Retinal pigment epithelial cell (primary cell): ENCODE measurements around the gene ARHGEF11.

Experiments used
- DNase-seq: peaks from one replicate; pipeline ENCODE4 v3.0.0-alpha.2; 2010; ENCODE audit warnings: low read depth
- H3K4me3 ChIP-seq: 2 replicates; pipeline ENCODE4 v1.5.1; 2011; ENCODE audit warnings: mild to moderate bottlenecking, low read length, control low read depth, moderate library complexity
- CTCF ChIP-seq: conservative IDR thresholded peaks from 2 replicates; pipeline ENCODE4 v1.5.1; 2011; ENCODE audit warnings: low read depth, low read length, control low read depth, inconsistent platforms

Gene ARHGEF11

DNA sequence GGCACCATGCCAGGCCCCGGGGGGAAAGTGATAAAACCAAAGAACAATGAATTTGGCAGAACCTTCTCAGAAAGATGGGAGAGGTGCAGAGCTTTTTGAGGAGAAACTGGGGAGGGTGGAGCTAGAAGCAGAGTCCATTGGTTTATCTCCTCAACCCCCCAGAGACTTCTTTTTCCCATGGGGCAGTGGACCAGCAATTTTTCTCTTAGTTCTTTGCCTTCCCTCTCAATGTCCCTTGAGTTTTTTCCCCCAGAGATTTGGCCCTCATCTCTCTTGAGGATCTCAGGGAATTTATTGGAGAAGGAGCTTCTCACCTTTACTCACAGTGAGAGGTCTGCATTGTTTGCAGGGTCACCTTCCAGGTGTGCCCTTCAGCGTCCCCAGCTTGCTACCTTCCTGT lies 5.3 kb upstream of the ARHGEF11 start:
- no peak for DNase-seq
- TF ChIP-seq CTCF, result no peak
- H3K4me3 ChIP-seq, result no peak overlapping the region

- TF ChIP-seq CTCF, result no peak
- no peak overlapping the region for H3K4me3 ChIP-seq
- no peak for DNase-seq
These were observed 1.5 kb upstream of the ARHGEF11 start for GRCh38 chr1:157047062-157047410.

DNA sequence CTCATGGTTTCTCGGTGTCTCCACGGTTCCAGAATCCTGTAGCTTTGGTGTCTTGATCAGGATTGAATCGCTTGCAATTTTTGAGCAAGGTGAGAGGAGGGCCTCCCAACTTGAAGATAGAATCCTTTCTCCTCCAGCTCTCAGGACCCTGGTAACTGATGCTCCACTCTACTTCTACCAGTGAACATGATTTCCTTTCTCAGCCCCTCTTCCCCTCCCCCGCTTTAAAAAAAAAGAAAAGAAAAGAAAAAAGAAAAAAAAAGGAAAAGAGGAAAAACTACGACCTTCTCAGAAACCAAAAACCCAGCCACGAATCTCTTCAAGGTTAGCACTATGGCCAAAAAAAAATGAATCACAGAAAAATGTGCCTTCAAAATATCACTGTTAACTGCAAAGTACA lies 1.2 kb downstream of the ARHGEF11 start:
- TF ChIP-seq CTCF, result no peak
- no peak for DNase-seq
- H3K4me3 ChIP-seq, result peak overlapping the region; percentile 86

GRCh38 chr1:157043685-157044084 lies 1.9 kb downstream of the ARHGEF11 start:
- no peak for DNase-seq
- TF ChIP-seq CTCF, result no peak
- H3K4me3 ChIP-seq, result peak overlapping the region; percentile 86

- peak overlapping the region; percentile 86 for H3K4me3 ChIP-seq
- TF ChIP-seq CTCF, result no peak
These were observed 2.7 kb downstream of the ARHGEF11 start for GRCh38 chr1:157042846-157043245.

GRCh38 chr1:157040802-157041201 lies 4.7 kb downstream of the ARHGEF11 start:
- DNase-seq, result peak; percentile 72
- TF ChIP-seq CTCF, result no peak
- no peak overlapping the region for H3K4me3 ChIP-seq

More at GRCh38 chr1:157042846-157043245, 2.7 kb downstream of the ARHGEF11 start:
- DNase-seq, result peak; percentile 33

GRCh38 chr1:157035121-157035520 lies 10.4 kb downstream of the ARHGEF11 start:
- no peak for DNase-seq
- H3K4me3 ChIP-seq, result no peak overlapping the region
- TF ChIP-seq CTCF, result no peak
